Spleen (tissue), 11 donors: ENCODE measurements around the gene MOV10. TPM values are rescaled to one million over a fixed set of nuclear protein-coding genes. Genes with fewer than 3 reads are reported as not detected.
A peak's percentile ranks its signal among the peaks of the same experiment; 100 is the strongest.

Experiments used
- DNase-seq: peaks from one replicate; pipeline ENCODE4 v3.0.0-alpha.2; 2020
- H3K27ac ChIP-seq, 8 donors: fragments of 200-600 bp; sonication (generic) in 7 of 8; 1 replicate in 4 of 8; 2 replicates in 4 of 8; pipeline versions ENCODE4 v1.5.0 to v1.8.0; 2016 to 2021; ENCODE audit warnings: inconsistent platforms in 4 of 8, mild to moderate bottlenecking in 4 of 8, moderate library complexity in 1 of 8
- H3K27me3 ChIP-seq, 7 donors: fragments of 200-600 bp; sonication (generic) in 6 of 7; replicated peaks in 1 of 7; 1 replicate in 4 of 7; 2 replicates in 3 of 7; pipeline versions ENCODE4 v1.5.0 to v1.8.0; 2016 to 2021; ENCODE audit warnings: inconsistent platforms in 3 of 7, mild to moderate bottlenecking in 1 of 7
- H3K36me3 ChIP-seq, 6 donors: fragments of 200-600 bp; sonication (generic) in 5 of 6; 1 replicate in 4 of 6; 2 replicates in 2 of 6; pipeline versions ENCODE4 v1.5.0 to v1.8.0; 2016 to 2021; ENCODE audit warnings: inconsistent platforms in 2 of 6
- H3K4me1 ChIP-seq, 6 donors: fragments of 200-600 bp; sonication (generic) in 5 of 6; 1 replicate in 3 of 6; 2 replicates in 3 of 6; pipeline versions ENCODE4 v1.5.0 to v1.8.0; 2016 to 2021; ENCODE audit warnings: inconsistent platforms in 3 of 6
- H3K4me3 ChIP-seq, 8 donors: fragments of 200-600 bp; sonication (generic) in 7 of 8; 1 replicate in 4 of 8; 2 replicates in 4 of 8; pipeline versions ENCODE4 v1.5.0 to v1.8.0; 2016 to 2021; ENCODE audit warnings: inconsistent platforms in 4 of 8, mild to moderate bottlenecking in 4 of 8, moderate library complexity in 2 of 8
- H3K9me3 ChIP-seq, 8 donors: fragments of 200-600 bp; sonication (generic) in 7 of 8; 1 replicate in 4 of 8; 2 replicates in 4 of 8; pipeline versions ENCODE4 v1.5.0 to v1.8.0; 2016 to 2021; ENCODE audit warnings: inconsistent platforms in 4 of 8
- POLR2A ChIP-seq, 3 donors: fragments of 450-650 bp; IDR thresholded peaks; one replicate each; pipeline ENCODE4 v1.5.1; 2017; ENCODE audit warnings: antibody characterized with exemption in 3 of 3, mild to moderate bottlenecking in 1 of 3
- POLR2AphosphoS5 ChIP-seq, 3 donors: sonication (generic); formaldehyde crosslinking; IDR thresholded peaks; one replicate each; pipeline ENCODE4 v1.5.1; 2017; ENCODE audit warnings: antibody characterized with exemption in 3 of 3
- WGBS, 5 donors: extraction: QIAGEN DNeasy Blood & Tissue Kit in 3 of 5; methylation state at CpG; one replicate each; pipeline versions ENCODE4 v1.1.5 to v1.1.7; 2013 to 2018; 5-methylcytosine and 5-hydroxymethylcytosine counted together
- intact Hi-C: fragments of 100-400 bp; cut with DNase I; formaldehyde crosslinking; loops from one replicate; pipeline ENCODE4 v1.15.0; 2023; ENCODE audit warnings: low total_unique reads
- polyA plus RNA-seq, 3 donors: library from polyadenylated mRNA; stranded (reverse); fragments of 200-250 nt; gene quantifications; one replicate each; pipeline ENCODE4 v1.2.1, GENCODE V29; 2013
- total RNA-seq, 7 donors: library from RNA; depleted of rRNA in 3 of 7; stranded (reverse); fragments of >200 nt in 3 of 7; fragmentation: NEBNext Ultra II Directional in 4 of 7; extraction: Animal tissue kit (Norgen Biotek cat#: 25700) in 4 of 7; gene quantifications; one replicate each; pipeline versions ENCODE4 v1.1.0 to v1.2.1, GENCODE V29; 2016 to 2021
- TF ChIP-seq, protein P1 (sequence below), 11 experiments: fragments of 200-600 bp in 7 of 11; fragments of 450-650 bp in 4 of 11; sonication (generic) in 4 of 11; IDR thresholded peaks in 8 of 11; conservative IDR thresholded peaks in 3 of 11; 1 replicate in 7 of 11; 2 replicates in 4 of 11; pipeline versions ENCODE4 v1.4.0 to v1.8.0; 2016 to 2021; ENCODE audit warnings: antibody characterized with exemption in 11 of 11, inconsistent platforms in 4 of 11, mild to moderate bottlenecking in 1 of 11
- donor health status: healthy with polysubstance abuse.
- donor health status: DM: no; HTN: no; CAD: no; lungs with moderate emphysema.
- donor health status: DM: no; HTN: no; CAD: no.
- donor health status: Bipolar disorder and iron deficiency.
- donor health status: healthy.
- donor health status: DM: no; HTN: no; CAD: no.
- donor health status: DM: yes; HTN: yes; CAD: no.

MOV10 gene
- total and polyA plus RNA-seq, 10 donors: 23.5 to 92.3 (median 59.0) TPM

- Histone ChIP-seq H3K27ac (peak overlapping the region in 3 of 8 donors; percentile 95 to 97 (median 96)), H3K27me3 (peaks cover 0 to 5% (median 0%) of the 10 kb centered on the region in 7 donors)
Measured at GRCh38 chr1:112708002-112708448, 33.6 kb downstream of the MOV10 start.

DNA sequence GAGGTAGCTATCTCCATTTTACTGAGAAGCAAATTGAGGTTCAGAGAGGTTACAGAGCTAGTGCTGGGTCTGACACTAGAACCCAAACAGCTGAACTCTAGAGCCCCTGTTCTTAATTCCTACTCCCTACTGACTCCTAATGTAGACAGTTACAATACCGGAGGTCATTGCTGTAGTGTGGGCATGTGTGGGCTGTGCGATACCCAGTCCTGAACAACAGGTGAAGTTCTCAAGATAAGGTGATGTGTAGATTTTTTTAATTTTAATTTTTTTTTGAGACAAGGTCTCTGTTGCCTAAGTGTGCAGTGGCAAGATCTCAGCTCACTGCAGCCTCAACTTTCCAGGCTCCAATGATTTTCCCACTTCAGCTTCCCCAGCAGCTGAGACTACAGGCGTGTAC, 34.0 kb downstream of the MOV10 start:
- Histone ChIP-seq H3K27ac (no peak overlapping the region), H3K4me3 (no peak overlapping the region), H3K9me3 (no peaks in the 10 kb centered on the region), H3K27me3 (peaks cover 0 to 5% (median 0%) of the 10 kb centered on the region in 7 donors), H3K4me1 (peaks cover 20 to 47% (median 39%) of the 10 kb centered on the region in 6 donors), H3K36me3 (peaks cover 0 to 7% (median 0%) of the 10 kb centered on the region in 6 donors)
- no peak for TF ChIP-seq POLR2A (IDR thresholded peaks at IDR 0.05)
- TF ChIP-seq, protein P1, sequence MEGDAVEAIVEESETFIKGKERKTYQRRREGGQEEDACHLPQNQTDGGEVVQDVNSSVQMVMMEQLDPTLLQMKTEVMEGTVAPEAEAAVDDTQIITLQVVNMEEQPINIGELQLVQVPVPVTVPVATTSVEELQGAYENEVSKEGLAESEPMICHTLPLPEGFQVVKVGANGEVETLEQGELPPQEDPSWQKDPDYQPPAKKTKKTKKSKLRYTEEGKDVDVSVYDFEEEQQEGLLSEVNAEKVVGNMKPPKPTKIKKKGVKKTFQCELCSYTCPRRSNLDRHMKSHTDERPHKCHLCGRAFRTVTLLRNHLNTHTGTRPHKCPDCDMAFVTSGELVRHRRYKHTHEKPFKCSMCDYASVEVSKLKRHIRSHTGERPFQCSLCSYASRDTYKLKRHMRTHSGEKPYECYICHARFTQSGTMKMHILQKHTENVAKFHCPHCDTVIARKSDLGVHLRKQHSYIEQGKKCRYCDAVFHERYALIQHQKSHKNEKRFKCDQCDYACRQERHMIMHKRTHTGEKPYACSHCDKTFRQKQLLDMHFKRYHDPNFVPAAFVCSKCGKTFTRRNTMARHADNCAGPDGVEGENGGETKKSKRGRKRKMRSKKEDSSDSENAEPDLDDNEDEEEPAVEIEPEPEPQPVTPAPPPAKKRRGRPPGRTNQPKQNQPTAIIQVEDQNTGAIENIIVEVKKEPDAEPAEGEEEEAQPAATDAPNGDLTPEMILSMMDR (IDR thresholded peaks at IDR 0.05 in 8 of 11, conservative IDR thresholded peaks at IDR 0.05 in 3 of 11): no peak
- no peak for TF ChIP-seq POLR2AphosphoS5 (IDR thresholded peaks at IDR 0.05)
- intact Hi-C loops: loop anchor here (5.0 kb wide), 2 partner anchors 201 to 316 kb away; partner anchors contain the start of gene WNT2B
- 87 to 97% (median 92%) methylated on average over 3 of the region's 3 CpGs for WGBS, 5 donors
- DNase-seq: no peak

More at GRCh38 chr1:112708002-112708448, 33.6 kb downstream of the MOV10 start:
- H3K4me1 ChIP-seq: peaks cover 24 to 49% (median 43%) of the 10 kb centered on the region in 6 donors
- peaks cover 0 to 12% (median under 1%) of the 10 kb centered on the region in 6 donors for H3K36me3 ChIP-seq
- H3K4me3 ChIP-seq: no peak overlapping the region
- TF ChIP-seq, protein P1 (IDR thresholded peaks at IDR 0.05 in 8 of 11, conservative IDR thresholded peaks at IDR 0.05 in 3 of 11): no peak
- no peak for TF ChIP-seq POLR2A (IDR thresholded peaks at IDR 0.05)
- TF ChIP-seq POLR2AphosphoS5 (IDR thresholded peaks at IDR 0.05): no peak
- H3K9me3 ChIP-seq: no peaks in the 10 kb centered on the region
- intact Hi-C loops: loop anchor here (5.0 kb wide), 2 partner anchors 201 to 316 kb away; partner anchors contain the start of gene WNT2B
- peak; percentile 71 for DNase-seq
- 76 to 85% (median 80%) methylated on average over 6 of the region's 6 CpGs for WGBS, 5 donors

DNA sequence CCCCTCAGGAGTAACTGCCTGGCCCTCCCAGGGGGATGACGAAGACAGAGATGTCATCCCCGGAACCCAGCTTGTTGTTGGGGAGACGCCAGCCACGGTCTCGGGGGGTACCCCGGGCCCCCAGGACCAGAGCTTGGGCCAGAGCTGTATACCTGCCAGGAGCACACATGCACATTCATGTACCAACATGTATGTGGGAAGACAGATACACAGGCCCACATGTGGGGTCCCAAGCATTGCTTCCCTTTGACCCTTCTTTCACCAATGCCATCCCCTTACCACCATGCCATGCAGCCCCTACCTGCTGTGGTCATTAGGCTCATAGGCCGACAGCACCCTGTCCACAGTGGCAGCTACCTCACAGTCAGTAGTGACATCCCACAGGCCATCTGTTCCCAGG, 35.7 kb downstream of the MOV10 start:
- no peak overlapping the region for H3K4me3 ChIP-seq
- peak; percentile 68 for DNase-seq
- no peak overlapping the region for H3K27ac ChIP-seq
- peaks cover 10 to 47% (median 37%) of the 10 kb centered on the region in 6 donors for H3K4me1 ChIP-seq
- no peaks in the 10 kb centered on the region for H3K9me3 ChIP-seq
- intact Hi-C loops: no loop called here
- TF ChIP-seq POLR2A (IDR thresholded peaks at IDR 0.05) (no peak), POLR2AphosphoS5 (IDR thresholded peaks at IDR 0.05) (no peak)
- TF ChIP-seq, protein P1 (IDR thresholded peaks at IDR 0.05 in 8 of 11, conservative IDR thresholded peaks at IDR 0.05 in 3 of 11): no peak
- WGBS, 5 donors: 86 to 97% (median 92%) methylated on average over 7 of the region's 7 CpGs
- no peaks in the 10 kb centered on the region for H3K36me3 ChIP-seq
- H3K27me3 ChIP-seq: peaks cover 0 to 16% (median 0%) of the 10 kb centered on the region in 7 donors

DNA sequence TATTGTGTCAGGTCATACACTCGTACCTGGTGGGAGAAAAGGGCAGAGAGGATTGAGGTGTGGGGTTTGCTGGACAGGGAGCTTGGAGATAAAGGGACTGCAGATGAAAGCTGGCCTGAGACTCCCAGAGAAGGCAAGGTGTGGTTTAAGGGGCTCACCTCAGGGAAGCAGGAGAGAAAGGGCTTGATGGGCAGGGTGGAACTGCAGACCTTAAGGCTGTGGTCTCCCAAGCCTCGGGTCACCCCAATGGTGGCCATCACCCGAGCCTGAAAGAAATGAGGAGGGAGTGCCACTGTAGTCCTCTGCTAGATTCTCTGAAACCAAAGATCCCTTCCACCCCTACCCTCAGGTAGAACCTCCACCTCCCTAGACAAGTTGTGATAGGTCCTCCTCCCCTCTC, 36.1 kb downstream of the MOV10 start:
- Histone ChIP-seq H3K36me3 (no peaks in the 10 kb centered on the region), H3K9me3 (no peaks in the 10 kb centered on the region), H3K27me3 (peaks cover 0 to 16% (median 0%) of the 10 kb centered on the region in 7 donors), H3K4me3 (no peak overlapping the region), H3K27ac (no peak overlapping the region), H3K4me1 (peaks cover 5 to 45% (median 34%) of the 10 kb centered on the region in 6 donors)
- intact Hi-C loops: no loop called here
- TF ChIP-seq POLR2AphosphoS5 (IDR thresholded peaks at IDR 0.05) (no peak), POLR2A (IDR thresholded peaks at IDR 0.05) (no peak)
- TF ChIP-seq, protein P1 (IDR thresholded peaks at IDR 0.05 in 8 of 11, conservative IDR thresholded peaks at IDR 0.05 in 3 of 11): no peak
- DNase-seq: peak; percentile 58
- 75 to 95% (median 91%) methylated on average over 3 of the region's 3 CpGs for WGBS, 5 donors
